GM23338 (cell line): ENCODE results near the gene CSPG4. TPM values are rescaled to one million over a fixed set of nuclear protein-coding genes. Genes with fewer than 3 reads are reported as not detected.
"Not testable (repeated sequence)": the region's sequence is repeated elsewhere in the genome, so short reads cannot be mapped to it uniquely, and the experiment has no call there.

Source experiments
- ATAC-seq: fragments of 200-7000 bp; cut with Tn5 transposase; 3 replicates; pipeline ENCODE4 v1.9.1; 2020
- DNase-seq: peaks from one replicate; pipeline ENCODE4 v3.0.0-alpha.2; 2015; ENCODE audit warnings: low spot score
- H2AFZ ChIP-seq: fragments of 200-600 bp; sonication (generic); 2 replicates; pipeline ENCODE4 v1.8.0; 2016; ENCODE audit warnings: antibody characterized with exemption, mild to moderate bottlenecking, moderate library complexity
- H3F3A ChIP-seq: fragments of 200-600 bp; sonication (generic); replicated peaks from 2 replicates; pipeline ENCODE4 v1.8.0; 2017; ENCODE audit warnings: antibody characterized with exemption, mixed run types, low read depth
- H3K27ac ChIP-seq: fragments of 200-600 bp; sonication (generic); 2 replicates; pipeline ENCODE4 v1.6.1; 2016; ENCODE audit warnings: low read depth
- H3K27me3 ChIP-seq: fragments of 200-600 bp; sonication (generic); 2 replicates; pipeline ENCODE4 v1.8.0; 2016; ENCODE audit warnings: mild to moderate bottlenecking, mixed run types, moderate library complexity; ENCODE audit not compliant: insufficient read depth
- H3K36me3 ChIP-seq: fragments of 200-600 bp; sonication (generic); 2 replicates; pipeline ENCODE4 v1.8.0; 2016; ENCODE audit warnings: mild to moderate bottlenecking; ENCODE audit not compliant: insufficient read depth
- H3K4me1 ChIP-seq: fragments of 200-600 bp; sonication (generic); 2 replicates; pipeline ENCODE4 v1.8.0; 2016; ENCODE audit warnings: mild to moderate bottlenecking, moderate library complexity; ENCODE audit not compliant: insufficient read depth
- H3K4me2 ChIP-seq: fragments of 200-600 bp; sonication (generic); 2 replicates; pipeline ENCODE4 v1.7.1; 2017; ENCODE audit warnings: mixed run types
- H3K4me3 ChIP-seq: fragments of 200-600 bp; sonication (generic); 2 replicates; pipeline ENCODE4 v1.6.1; 2016; ENCODE audit warnings: mixed run types
- H3K79me2 ChIP-seq: fragments of 200-600 bp; sonication (generic); replicated peaks from 2 replicates; pipeline ENCODE4 v1.8.0; 2017; ENCODE audit warnings: mild to moderate bottlenecking; ENCODE audit not compliant: insufficient read depth
- H3K9me2 ChIP-seq: fragments of 200-600 bp; sonication (generic); 2 replicates; pipeline ENCODE4 v1.8.0; 2017; ENCODE audit not compliant: insufficient read depth
- H4K20me1 ChIP-seq: fragments of 200-600 bp; sonication (generic); replicated peaks from 2 replicates; pipeline ENCODE4 v1.8.0; 2017; ENCODE audit warnings: mild to moderate bottlenecking; ENCODE audit not compliant: insufficient read depth
- H3K27ac Mint-ChIP-seq: 2 replicates; pipeline ENCODE4 v1.8.0; 2020; ENCODE audit warnings: inconsistent platforms, mild to moderate bottlenecking, moderate library complexity, mixed read lengths
- H3K27me3 Mint-ChIP-seq: 3 replicates; pipeline ENCODE4 v1.8.0; 2022; ENCODE audit warnings: low read depth, mild to moderate bottlenecking, moderate library complexity, mixed read lengths, inconsistent platforms; ENCODE audit not compliant: insufficient read depth, poor library complexity
- H3K36me3 Mint-ChIP-seq: 3 replicates; pipeline ENCODE4 v1.8.0; 2021; ENCODE audit warnings: low read depth, mild to moderate bottlenecking, inconsistent platforms, moderate library complexity, mixed read lengths
- H3K4me1 Mint-ChIP-seq: 3 replicates; pipeline ENCODE4 v1.8.0; 2020; ENCODE audit warnings: mild to moderate bottlenecking, inconsistent platforms, mixed read lengths
- H3K4me3 Mint-ChIP-seq: 3 replicates; pipeline ENCODE4 v1.8.0; 2021; ENCODE audit warnings: moderate library complexity, mild to moderate bottlenecking, inconsistent platforms, mixed read lengths
- H3K9me3 Mint-ChIP-seq: 3 replicates; pipeline ENCODE4 v1.8.0; 2020; ENCODE audit warnings: moderate library complexity, mild to moderate bottlenecking, inconsistent platforms, mixed read lengths
- EZH2 ChIP-seq: fragments of 200-600 bp; sonication (generic); IDR thresholded peaks from one replicate; pipeline ENCODE4 v1.8.0; 2017; ENCODE audit warnings: antibody characterized with exemption, mild to moderate bottlenecking, low read depth; ENCODE audit not compliant: unreplicated experiment
- EZH2phosphoT487 ChIP-seq: fragments of 200-600 bp; sonication (generic); IDR thresholded peaks from one replicate; pipeline ENCODE4 v1.8.1; 2018; ENCODE audit warnings: antibody characterized with exemption; ENCODE audit not compliant: unreplicated experiment
- NANOG ChIP-seq: IDR thresholded peaks from 2 replicates; pipeline ENCODE4 v1.6.1; 2016; ENCODE audit warnings: antibody characterized with exemption, borderline replicate concordance
- STAT1 ChIP-seq: IDR thresholded peaks from one replicate; pipeline ENCODE4 v1.6.1; 2016; ENCODE audit warnings: antibody characterized with exemption; ENCODE audit not compliant: unreplicated experiment
- ZNF114 ChIP-seq: fragments of 250-450 bp; sonication (Bioruptor Pico); IDR thresholded peaks from 2 replicates; pipeline ENCODE4 v1.5.0; 2020; ENCODE audit warnings: mild to moderate bottlenecking, moderate library complexity
- polyA plus RNA-seq: library from polyadenylated mRNA; unstranded; fragments of >200 nt; fragmentation: Nextera tagmentation; extraction: Ambion mirVana; gene quantifications from 2 replicates; pipeline ENCODE4 v1.2.1, GENCODE V29; 2016
- total RNA-seq: library from RNA; depleted of rRNA; stranded (reverse); fragments of >200 nt; shearing (Covaris generic); gene quantifications from 2 replicates; pipeline ENCODE4 v1.2.3, GENCODE V29; 2014
- TF ChIP-seq, protein P1 (sequence below): fragments of 250-450 bp; sonication (Bioruptor Pico); IDR thresholded peaks from 2 replicates; pipeline ENCODE4 v1.5.0; 2020; ENCODE audit warnings: mild to moderate bottlenecking, moderate library complexity
- TF ChIP-seq, protein P2 (sequence below), 2 experiments: fragments of 200-600 bp in 1 of 2; sonication (generic) in 1 of 2; conservative IDR thresholded peaks; 2 replicates each; pipeline versions ENCODE4 v1.5.1 to v1.6.1; 2016 to 2017; ENCODE audit warnings: antibody characterized with exemption in 2 of 2, low read depth in 2 of 2, mild to moderate bottlenecking in 2 of 2, moderate library complexity in 1 of 2

The CSPG4 gene
- total and polyA plus RNA-seq, 2 experiments from 2014 or later, result 0.27 to 4.0 TPM

DNA sequence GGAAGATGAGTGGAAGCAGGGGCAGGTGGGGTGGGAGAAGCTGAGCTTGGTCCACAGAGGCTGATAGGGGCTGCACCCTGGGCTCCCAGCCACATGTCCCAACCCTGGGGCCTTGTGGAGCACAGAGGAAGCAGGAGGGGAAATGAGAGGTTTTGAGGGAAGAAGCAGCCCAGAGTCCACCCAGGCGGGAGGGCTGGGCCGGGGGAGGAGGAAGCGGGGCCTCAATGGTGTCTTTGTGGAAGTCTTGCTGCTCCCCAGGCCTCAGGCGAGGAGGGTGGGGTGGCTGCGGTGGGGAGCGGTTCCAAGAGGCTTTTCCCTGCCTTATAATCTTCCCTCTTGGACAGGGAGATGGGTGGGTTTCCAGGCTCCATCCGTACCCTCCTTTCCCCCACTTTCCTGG is 13.1 kb downstream of the CSPG4 start:
- H3K9me2 ChIP-seq, H4K20me1 ChIP-seq, H3K4me3 ChIP-seq, H3K36me3 ChIP-seq, H3K27ac Mint-ChIP-seq, H3K27ac ChIP-seq, H3K79me2 ChIP-seq, H3K27me3 ChIP-seq, H2AFZ ChIP-seq, H3K4me3 Mint-ChIP-seq, DNase-seq, H3F3A ChIP-seq, H3K9me3 Mint-ChIP-seq, H3K4me2 ChIP-seq, H3K36me3 Mint-ChIP-seq, H3K4me1 ChIP-seq, ATAC-seq: not testable (repeated sequence)
- peaks cover 18% of the 10 kb centered on the region for H3K4me1 Mint-ChIP-seq
- H3K27me3 Mint-ChIP-seq, result peaks cover 21% of the 10 kb centered on the region

DNA sequence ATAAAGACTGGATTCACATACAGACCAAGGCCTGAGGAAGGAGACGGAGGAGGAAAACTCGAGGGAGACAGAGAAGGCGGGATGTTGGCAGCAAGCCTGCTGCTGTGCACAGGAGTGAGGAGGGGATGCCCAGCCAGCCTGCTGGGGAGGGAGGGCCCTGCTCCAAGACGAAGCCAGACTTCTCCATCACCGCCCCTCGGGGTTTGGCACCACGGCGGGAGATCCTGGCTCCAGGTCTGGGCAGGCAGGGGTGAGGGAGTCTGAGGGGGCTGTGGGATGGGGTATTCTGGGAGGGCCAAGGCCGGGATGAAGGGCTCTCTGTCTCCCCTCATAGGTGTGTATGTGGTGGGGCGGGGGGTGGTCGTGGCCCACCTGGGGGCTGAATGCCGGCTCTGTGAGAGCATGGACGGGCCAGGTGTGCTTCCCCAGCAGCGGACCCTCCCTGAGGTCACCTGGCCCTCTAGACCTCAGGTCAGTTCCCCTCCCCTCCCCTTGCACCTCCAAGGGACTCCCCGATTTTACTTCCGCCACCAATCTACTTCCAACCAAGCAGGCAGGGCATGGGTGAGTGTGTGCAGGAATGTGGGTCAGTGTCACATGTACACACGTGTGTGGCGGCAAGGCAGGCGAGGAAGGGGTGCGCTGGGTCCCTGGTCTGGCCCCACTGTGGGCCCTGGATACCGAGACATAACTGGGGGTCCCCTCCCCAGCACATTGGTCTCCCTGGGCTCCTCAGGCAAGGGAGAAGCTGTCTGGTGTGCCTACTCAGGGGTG is 14.5 kb downstream of the CSPG4 start:
- not testable (repeated sequence) for ATAC-seq, H2AFZ ChIP-seq, H3K27ac ChIP-seq, H3K27ac Mint-ChIP-seq, DNase-seq, H3F3A ChIP-seq, H3K4me3 ChIP-seq, H3K4me3 Mint-ChIP-seq, H3K9me2 ChIP-seq, H3K4me2 ChIP-seq, H3K27me3 ChIP-seq, H3K36me3 Mint-ChIP-seq, H4K20me1 ChIP-seq, H3K36me3 ChIP-seq, H3K79me2 ChIP-seq, H3K9me3 Mint-ChIP-seq
- Mint-ChIP-seq H3K27me3 (peaks cover 21% of the 10 kb centered on the region), H3K4me1 (peaks cover 28% of the 10 kb centered on the region)
- H3K4me1 ChIP-seq, result peaks cover 10% of the 10 kb centered on the region

DNA sequence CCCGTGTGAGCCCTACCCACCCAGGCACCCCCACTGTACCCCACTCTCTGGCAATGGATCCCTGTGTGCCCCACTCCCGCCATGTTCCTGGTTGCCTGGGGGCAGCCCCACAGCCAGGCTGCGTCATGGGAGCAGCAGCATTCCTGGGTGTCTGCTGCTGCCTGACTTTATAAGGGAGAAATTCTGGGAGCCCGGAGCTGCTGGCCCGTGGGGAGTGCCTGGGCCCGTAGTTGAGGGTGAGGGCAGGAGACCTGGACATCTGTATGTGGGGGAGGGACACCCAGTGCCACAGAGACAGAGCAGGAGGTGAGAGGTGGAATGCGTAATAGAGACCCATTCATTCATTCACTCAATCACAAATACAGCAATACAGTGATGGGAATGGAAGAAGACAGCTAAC is 15.1 kb downstream of the CSPG4 start:
- ATAC-seq, result no peak
- H3K36me3 Mint-ChIP-seq, result no peaks in the 10 kb centered on the region
- TF ChIP-seq NANOG, result no peak
- TF ChIP-seq EZH2, result no peak
- TF ChIP-seq, protein P1, sequence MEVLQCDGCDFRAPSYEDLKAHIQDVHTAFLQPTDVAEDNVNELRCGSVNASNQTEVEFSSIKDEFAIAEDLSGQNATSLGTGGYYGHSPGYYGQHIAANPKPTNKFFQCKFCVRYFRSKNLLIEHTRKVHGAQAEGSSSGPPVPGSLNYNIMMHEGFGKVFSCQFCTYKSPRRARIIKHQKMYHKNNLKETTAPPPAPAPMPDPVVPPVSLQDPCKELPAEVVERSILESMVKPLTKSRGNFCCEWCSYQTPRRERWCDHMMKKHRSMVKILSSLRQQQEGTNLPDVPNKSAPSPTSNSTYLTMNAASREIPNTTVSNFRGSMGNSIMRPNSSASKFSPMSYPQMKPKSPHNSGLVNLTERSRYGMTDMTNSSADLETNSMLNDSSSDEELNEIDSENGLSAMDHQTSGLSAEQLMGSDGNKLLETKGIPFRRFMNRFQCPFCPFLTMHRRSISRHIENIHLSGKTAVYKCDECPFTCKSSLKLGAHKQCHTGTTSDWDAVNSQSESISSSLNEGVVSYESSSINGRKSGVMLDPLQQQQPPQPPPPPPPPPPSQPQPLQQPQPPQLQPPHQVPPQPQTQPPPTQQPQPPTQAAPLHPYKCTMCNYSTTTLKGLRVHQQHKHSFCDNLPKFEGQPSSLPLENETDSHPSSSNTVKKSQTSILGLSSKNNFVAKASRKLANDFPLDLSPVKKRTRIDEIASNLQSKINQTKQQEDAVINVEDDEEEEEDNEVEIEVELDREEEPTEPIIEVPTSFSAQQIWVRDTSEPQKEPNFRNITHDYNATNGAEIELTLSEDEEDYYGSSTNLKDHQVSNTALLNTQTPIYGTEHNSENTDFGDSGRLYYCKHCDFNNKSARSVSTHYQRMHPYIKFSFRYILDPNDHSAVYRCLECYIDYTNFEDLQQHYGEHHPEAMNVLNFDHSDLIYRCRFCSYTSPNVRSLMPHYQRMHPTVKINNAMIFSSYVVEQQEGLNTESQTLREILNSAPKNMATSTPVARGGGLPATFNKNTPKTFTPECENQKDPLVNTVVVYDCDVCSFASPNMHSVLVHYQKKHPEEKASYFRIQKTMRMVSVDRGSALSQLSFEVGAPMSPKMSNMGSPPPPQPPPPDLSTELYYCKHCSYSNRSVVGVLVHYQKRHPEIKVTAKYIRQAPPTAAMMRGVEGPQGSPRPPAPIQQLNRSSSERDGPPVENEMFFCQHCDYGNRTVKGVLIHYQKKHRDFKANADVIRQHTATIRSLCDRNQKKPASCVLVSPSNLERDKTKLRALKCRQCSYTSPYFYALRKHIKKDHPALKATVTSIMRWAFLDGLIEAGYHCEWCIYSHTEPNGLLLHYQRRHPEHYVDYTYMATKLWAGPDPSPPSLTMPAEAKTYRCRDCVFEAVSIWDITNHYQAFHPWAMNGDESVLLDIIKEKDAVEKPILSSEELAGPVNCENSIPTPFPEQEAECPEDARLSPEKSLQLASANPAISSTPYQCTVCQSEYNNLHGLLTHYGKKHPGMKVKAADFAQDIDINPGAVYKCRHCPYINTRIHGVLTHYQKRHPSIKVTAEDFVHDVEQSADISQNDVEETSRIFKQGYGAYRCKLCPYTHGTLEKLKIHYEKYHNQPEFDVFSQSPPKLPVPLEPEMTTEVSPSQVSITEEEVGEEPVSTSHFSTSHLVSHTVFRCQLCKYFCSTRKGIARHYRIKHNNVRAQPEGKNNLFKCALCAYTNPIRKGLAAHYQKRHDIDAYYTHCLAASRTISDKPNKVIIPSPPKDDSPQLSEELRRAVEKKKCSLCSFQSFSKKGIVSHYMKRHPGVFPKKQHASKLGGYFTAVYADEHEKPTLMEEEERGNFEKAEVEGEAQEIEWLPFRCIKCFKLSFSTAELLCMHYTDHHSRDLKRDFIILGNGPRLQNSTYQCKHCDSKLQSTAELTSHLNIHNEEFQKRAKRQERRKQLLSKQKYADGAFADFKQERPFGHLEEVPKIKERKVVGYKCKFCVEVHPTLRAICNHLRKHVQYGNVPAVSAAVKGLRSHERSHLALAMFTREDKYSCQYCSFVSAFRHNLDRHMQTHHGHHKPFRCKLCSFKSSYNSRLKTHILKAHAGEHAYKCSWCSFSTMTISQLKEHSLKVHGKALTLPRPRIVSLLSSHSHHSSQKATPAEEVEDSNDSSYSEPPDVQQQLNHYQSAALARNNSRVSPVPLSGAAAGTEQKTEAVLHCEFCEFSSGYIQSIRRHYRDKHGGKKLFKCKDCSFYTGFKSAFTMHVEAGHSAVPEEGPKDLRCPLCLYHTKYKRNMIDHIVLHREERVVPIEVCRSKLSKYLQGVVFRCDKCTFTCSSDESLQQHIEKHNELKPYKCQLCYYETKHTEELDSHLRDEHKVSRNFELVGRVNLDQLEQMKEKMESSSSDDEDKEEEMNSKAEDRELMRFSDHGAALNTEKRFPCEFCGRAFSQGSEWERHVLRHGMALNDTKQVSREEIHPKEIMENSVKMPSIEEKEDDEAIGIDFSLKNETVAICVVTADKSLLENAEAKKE (CRISPR knock-in tag), result no peak
- no peak for TF ChIP-seq STAT1
- TF ChIP-seq ZNF114 (CRISPR knock-in tag), result no peak
- TF ChIP-seq, protein P2, sequence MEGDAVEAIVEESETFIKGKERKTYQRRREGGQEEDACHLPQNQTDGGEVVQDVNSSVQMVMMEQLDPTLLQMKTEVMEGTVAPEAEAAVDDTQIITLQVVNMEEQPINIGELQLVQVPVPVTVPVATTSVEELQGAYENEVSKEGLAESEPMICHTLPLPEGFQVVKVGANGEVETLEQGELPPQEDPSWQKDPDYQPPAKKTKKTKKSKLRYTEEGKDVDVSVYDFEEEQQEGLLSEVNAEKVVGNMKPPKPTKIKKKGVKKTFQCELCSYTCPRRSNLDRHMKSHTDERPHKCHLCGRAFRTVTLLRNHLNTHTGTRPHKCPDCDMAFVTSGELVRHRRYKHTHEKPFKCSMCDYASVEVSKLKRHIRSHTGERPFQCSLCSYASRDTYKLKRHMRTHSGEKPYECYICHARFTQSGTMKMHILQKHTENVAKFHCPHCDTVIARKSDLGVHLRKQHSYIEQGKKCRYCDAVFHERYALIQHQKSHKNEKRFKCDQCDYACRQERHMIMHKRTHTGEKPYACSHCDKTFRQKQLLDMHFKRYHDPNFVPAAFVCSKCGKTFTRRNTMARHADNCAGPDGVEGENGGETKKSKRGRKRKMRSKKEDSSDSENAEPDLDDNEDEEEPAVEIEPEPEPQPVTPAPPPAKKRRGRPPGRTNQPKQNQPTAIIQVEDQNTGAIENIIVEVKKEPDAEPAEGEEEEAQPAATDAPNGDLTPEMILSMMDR (conservative IDR thresholded peaks at IDR 0.05; ENCODE audit: low read depth in 2 of 2), result no peak
- TF ChIP-seq EZH2phosphoT487, result no peak

More for the DNA sequence above, 15.1 kb downstream of the CSPG4 start:
- H3K4me3 ChIP-seq, result no peak overlapping the region
- H3K27me3 ChIP-seq, result no peaks in the 10 kb centered on the region
- no peak overlapping the region for H2AFZ ChIP-seq
- H3K27ac ChIP-seq, result no peak overlapping the region
- H3K4me1 ChIP-seq, result peaks cover 10% of the 10 kb centered on the region
- no peak for DNase-seq
- Mint-ChIP-seq H3K27me3 (peaks cover 22% of the 10 kb centered on the region), H3K4me3 (no peak overlapping the region), H3K27ac (no peak overlapping the region), H3K4me1 (peaks cover 28% of the 10 kb centered on the region), H3K9me3 (no peaks in the 10 kb centered on the region)
- no peaks in the 10 kb centered on the region for H3K9me2 ChIP-seq
- H3F3A ChIP-seq, result 0 out of 2 replicates have a peak, but pooled peaks cover 10% of the 10 kb centered on the region
- no peaks in the 10 kb centered on the region for H4K20me1 ChIP-seq
- no peak overlapping the region for H3K4me2 ChIP-seq
- no peaks in the 10 kb centered on the region for H3K36me3 ChIP-seq
- H3K79me2 ChIP-seq, result no peaks in the 10 kb centered on the region
